Astrocyte (in vitro differentiated cells and primary cell): ENCODE measurements around the gene PCDH8. TPM values are rescaled to one million over a fixed set of nuclear protein-coding genes. Genes with fewer than 3 reads are reported as not detected.

Experiments
- DNase-seq: peaks from one replicate; pipeline ENCODE4 v3.0.0-alpha.2; 2010; ENCODE audit warnings: low read depth
- FAIRE-seq: peaks from 2 replicates; lab custom pipeline; 2011; peaks lifted over from hg19 to GRCh38; lab: Jason Lieb, UNC
- H2AFZ ChIP-seq: 2 replicates; pipeline ENCODE4 v1.6.0; 2012; ENCODE audit warnings: low read depth, low read length, inconsistent platforms
- H3K27ac ChIP-seq: 2 replicates; pipeline ENCODE4 v1.5.1; 2011; ENCODE audit warnings: low read depth, low read length, inconsistent platforms
- H3K27me3 ChIP-seq: 2 replicates; pipeline ENCODE4 v1.6.0; 2011; ENCODE audit warnings: low read length, inconsistent platforms; ENCODE audit not compliant: insufficient read depth
- H3K36me3 ChIP-seq: 2 replicates; pipeline ENCODE4 v1.5.1; 2011; ENCODE audit warnings: low read length, inconsistent platforms; ENCODE audit not compliant: insufficient read depth
- H3K4me1 ChIP-seq: 2 replicates; pipeline ENCODE4 v1.5.1; 2011; ENCODE audit warnings: low read length, inconsistent platforms; ENCODE audit not compliant: insufficient read depth
- H3K4me2 ChIP-seq: 2 replicates; pipeline ENCODE4 v1.6.0; 2012; ENCODE audit warnings: low read length, inconsistent platforms
- H3K4me3 ChIP-seq: 2 replicates; pipeline ENCODE4 v1.5.1; 2011; ENCODE audit warnings: low read depth, mild to moderate bottlenecking, low read length, inconsistent platforms; ENCODE audit not compliant: insufficient read depth
- H3K79me2 ChIP-seq: 2 replicates; pipeline ENCODE4 v1.6.0; 2012; ENCODE audit warnings: mild to moderate bottlenecking, low read length, inconsistent platforms; ENCODE audit not compliant: insufficient read depth
- H3K9ac ChIP-seq: 2 replicates; pipeline ENCODE4 v1.6.0; 2012; ENCODE audit warnings: mild to moderate bottlenecking, low read length, inconsistent platforms
- H3K9me3 ChIP-seq: 2 replicates; pipeline ENCODE4 v1.5.1; 2012; ENCODE audit warnings: low read depth, mild to moderate bottlenecking, low read length, inconsistent platforms; ENCODE audit not compliant: insufficient read depth
- H4K20me1 ChIP-seq: 2 replicates; pipeline ENCODE4 v1.6.0; 2012; ENCODE audit warnings: low read length, inconsistent platforms; ENCODE audit not compliant: insufficient read depth
- H3K27ac Mint-ChIP-seq: one replicate; pipeline ENCODE4 v1.8.0; 2021; ENCODE audit warnings: mild to moderate bottlenecking, mixed read lengths; ENCODE audit not compliant: unreplicated experiment
- H3K27me3 Mint-ChIP-seq: one replicate; pipeline ENCODE4 v1.8.0; 2021; ENCODE audit warnings: low read depth, mixed read lengths; ENCODE audit not compliant: unreplicated experiment
- H3K36me3 Mint-ChIP-seq: one replicate; pipeline ENCODE4 v1.8.0; 2021; ENCODE audit warnings: low read depth, mixed read lengths; ENCODE audit not compliant: unreplicated experiment
- H3K4me1 Mint-ChIP-seq: one replicate; pipeline ENCODE4 v1.8.0; 2021; ENCODE audit warnings: low read depth, mixed read lengths; ENCODE audit not compliant: unreplicated experiment
- H3K4me3 Mint-ChIP-seq: one replicate; pipeline ENCODE4 v1.8.0; 2021; ENCODE audit warnings: mild to moderate bottlenecking, moderate library complexity, mixed read lengths; ENCODE audit not compliant: unreplicated experiment
- H3K9me3 Mint-ChIP-seq: one replicate; pipeline ENCODE4 v1.8.0; 2021; ENCODE audit warnings: mild to moderate bottlenecking, mixed read lengths; ENCODE audit not compliant: unreplicated experiment
- EZH2 ChIP-seq: IDR thresholded peaks from 2 replicates; pipeline ENCODE4 v1.6.1; 2012; ENCODE audit warnings: mild to moderate bottlenecking, low read length, inconsistent platforms; ENCODE audit not compliant: insufficient read depth
- total RNA-seq: library from RNA; stranded (reverse); gene quantifications from 2 replicates; pipeline ENCODE4 v1.2.1, GENCODE V29; 2021
- TF ChIP-seq, protein P1 (sequence below): IDR thresholded peaks from 2 replicates; pipeline ENCODE4 v1.5.1; 2011; ENCODE audit warnings: low read depth, mild to moderate bottlenecking, inconsistent platforms, low read length, moderate library complexity; ENCODE audit not compliant: insufficient read depth

PCDH8 gene
- total RNA-seq, 1 donor from 2014 or later, result 1.9 TPM

DNA sequence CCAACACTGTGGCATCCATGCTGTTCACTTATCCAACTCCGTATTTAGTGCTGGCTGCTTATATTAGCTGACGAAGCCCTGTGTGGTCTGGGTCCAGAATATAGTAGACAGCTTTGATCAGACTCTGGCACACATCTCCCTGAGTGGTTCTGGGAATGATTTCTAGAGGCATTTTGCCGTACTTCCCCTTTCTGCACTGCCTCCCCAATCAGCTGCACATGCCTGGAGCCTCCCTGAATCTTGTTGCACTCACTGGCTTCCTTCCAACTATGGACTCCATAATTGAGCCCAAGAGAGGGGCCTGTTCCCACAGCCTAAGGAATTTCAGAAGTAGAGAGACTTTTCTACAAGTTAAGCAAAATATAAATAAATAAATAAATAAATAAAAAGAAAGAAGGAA, 30.4 kb upstream of the PCDH8 start:
- no peaks in the 10 kb centered on the region for H3K4me1 ChIP-seq
- no peaks in the 10 kb centered on the region for H3K9me3 ChIP-seq
- H4K20me1 ChIP-seq, result no peaks in the 10 kb centered on the region
- TF ChIP-seq, protein P1, sequence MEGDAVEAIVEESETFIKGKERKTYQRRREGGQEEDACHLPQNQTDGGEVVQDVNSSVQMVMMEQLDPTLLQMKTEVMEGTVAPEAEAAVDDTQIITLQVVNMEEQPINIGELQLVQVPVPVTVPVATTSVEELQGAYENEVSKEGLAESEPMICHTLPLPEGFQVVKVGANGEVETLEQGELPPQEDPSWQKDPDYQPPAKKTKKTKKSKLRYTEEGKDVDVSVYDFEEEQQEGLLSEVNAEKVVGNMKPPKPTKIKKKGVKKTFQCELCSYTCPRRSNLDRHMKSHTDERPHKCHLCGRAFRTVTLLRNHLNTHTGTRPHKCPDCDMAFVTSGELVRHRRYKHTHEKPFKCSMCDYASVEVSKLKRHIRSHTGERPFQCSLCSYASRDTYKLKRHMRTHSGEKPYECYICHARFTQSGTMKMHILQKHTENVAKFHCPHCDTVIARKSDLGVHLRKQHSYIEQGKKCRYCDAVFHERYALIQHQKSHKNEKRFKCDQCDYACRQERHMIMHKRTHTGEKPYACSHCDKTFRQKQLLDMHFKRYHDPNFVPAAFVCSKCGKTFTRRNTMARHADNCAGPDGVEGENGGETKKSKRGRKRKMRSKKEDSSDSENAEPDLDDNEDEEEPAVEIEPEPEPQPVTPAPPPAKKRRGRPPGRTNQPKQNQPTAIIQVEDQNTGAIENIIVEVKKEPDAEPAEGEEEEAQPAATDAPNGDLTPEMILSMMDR, result no peak
- TF ChIP-seq EZH2, result no peak
- Mint-ChIP-seq H3K27ac (no peak overlapping the region), H3K4me3 (no peak overlapping the region), H3K36me3 (no peaks in the 10 kb centered on the region), H3K27me3 (peaks cover 8% of the 10 kb centered on the region), H3K9me3 (peaks cover 13% of the 10 kb centered on the region), H3K4me1 (no peaks in the 10 kb centered on the region)
- FAIRE-seq (no peak), DNase-seq (no peak)
- H3K4me3 ChIP-seq, result no peak overlapping the region
- no peaks in the 10 kb centered on the region for H3K36me3 ChIP-seq
- no peaks in the 10 kb centered on the region for H3K27me3 ChIP-seq
- no peak overlapping the region for H3K9ac ChIP-seq
- H3K27ac ChIP-seq, result no peak overlapping the region
- no peak overlapping the region for H3K4me2 ChIP-seq
- no peak overlapping the region for H2AFZ ChIP-seq
- no peaks in the 10 kb centered on the region for H3K79me2 ChIP-seq

- Mint-ChIP-seq H3K4me1 (peaks cover 6% of the 10 kb centered on the region), H3K36me3 (no peaks in the 10 kb centered on the region), H3K27me3 (peaks cover 14% of the 10 kb centered on the region), H3K27ac (no peak overlapping the region), H3K9me3 (peaks cover 5% of the 10 kb centered on the region), H3K4me3 (no peak overlapping the region)
- Histone ChIP-seq H4K20me1 (no peaks in the 10 kb centered on the region), H3K36me3 (no peaks in the 10 kb centered on the region), H3K4me3 (no peak overlapping the region), H3K9me3 (peaks cover 5% of the 10 kb centered on the region), H3K9ac (no peak overlapping the region), H3K27ac (no peak overlapping the region), H3K27me3 (no peaks in the 10 kb centered on the region), H3K79me2 (no peaks in the 10 kb centered on the region), H3K4me2 (no peak overlapping the region), H2AFZ (no peak overlapping the region), H3K4me1 (no peaks in the 10 kb centered on the region)
- no peak for DNase-seq
- FAIRE-seq, result no peak
- no peak for TF ChIP-seq EZH2
Measured at GRCh38 chr13:52870143-52870542, 21.7 kb upstream of the PCDH8 start.

DNA sequence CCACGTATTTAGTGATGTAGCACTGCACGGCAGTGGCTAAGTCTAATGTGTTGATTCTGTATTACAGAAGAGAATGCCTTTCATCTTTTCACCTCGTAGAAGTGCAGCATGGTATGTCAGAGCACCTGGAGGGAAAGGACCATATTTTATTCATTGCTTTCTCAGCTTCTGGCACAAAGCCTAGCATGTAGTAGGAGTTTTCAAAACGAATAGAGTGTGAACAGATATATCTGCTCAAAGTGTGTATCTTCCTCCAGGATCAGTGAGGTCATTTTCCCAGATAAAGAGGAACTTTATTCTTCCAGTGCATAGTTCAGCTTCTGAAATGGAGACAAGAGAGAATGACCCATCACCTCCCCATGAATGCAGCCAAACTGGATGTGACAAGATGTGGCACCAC, 21.2 kb upstream of the PCDH8 start:
- Histone ChIP-seq H3K36me3 (no peaks in the 10 kb centered on the region), H3K4me1 (no peaks in the 10 kb centered on the region), H2AFZ (no peak overlapping the region), H3K27me3 (no peaks in the 10 kb centered on the region), H3K27ac (no peak overlapping the region), H4K20me1 (no peaks in the 10 kb centered on the region), H3K4me3 (no peak overlapping the region), H3K4me2 (no peak overlapping the region), H3K9me3 (peaks cover 5% of the 10 kb centered on the region), H3K9ac (no peak overlapping the region), H3K79me2 (no peaks in the 10 kb centered on the region)
- Mint-ChIP-seq H3K36me3 (no peaks in the 10 kb centered on the region), H3K27me3 (peaks cover 14% of the 10 kb centered on the region), H3K9me3 (peaks cover 5% of the 10 kb centered on the region), H3K27ac (no peak overlapping the region), H3K4me3 (no peak overlapping the region), H3K4me1 (peaks cover 6% of the 10 kb centered on the region)
- TF ChIP-seq EZH2, result no peak
- TF ChIP-seq, protein P1, result no peak
- FAIRE-seq, result no peak
- no peak for DNase-seq
